ENCODE results near the gene TUBA1A. TPM values are rescaled to one million over a fixed set of nuclear protein-coding genes. Genes with fewer than 3 reads are reported as not detected.
"Not testable (repeated sequence)": the region's sequence is repeated elsewhere in the genome, so short reads cannot be mapped to it uniquely, and the experiment has no call there.

The TUBA1A gene
- total RNA-seq, 1 donor from 2014 or later = 942 TPM

DNA sequence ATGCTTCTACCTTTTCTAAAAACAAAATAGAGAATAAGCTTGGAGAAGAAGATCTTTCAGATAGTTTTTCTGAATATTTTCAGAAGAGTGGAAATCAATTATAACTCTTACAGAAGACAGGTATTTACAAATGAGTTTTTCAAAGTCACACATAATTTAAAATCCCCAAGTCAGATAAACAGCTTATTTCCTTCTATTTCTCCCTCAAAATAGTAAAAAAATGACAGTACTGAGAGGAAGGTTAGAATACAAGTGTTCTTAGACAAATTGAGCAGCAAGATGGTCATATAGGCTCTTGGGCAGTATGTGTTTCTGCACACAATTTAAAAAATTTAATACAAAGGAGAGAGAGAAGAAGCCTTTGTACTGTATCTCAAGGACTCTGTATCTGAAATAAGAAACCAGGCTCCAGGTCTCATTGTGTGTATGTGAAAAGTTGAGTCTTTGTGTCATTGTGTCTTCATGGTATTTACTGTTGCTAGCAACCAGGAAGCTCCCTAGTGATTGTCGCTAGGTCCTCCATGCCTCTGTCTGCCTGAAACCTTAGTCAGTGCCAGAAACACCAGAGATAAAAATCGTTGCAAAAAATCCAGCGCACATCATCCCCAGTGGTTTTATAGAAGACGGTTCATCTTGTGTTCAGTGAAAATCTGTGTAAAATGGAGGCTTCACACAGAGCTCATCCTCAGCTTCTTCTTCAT lies 12.9 kb upstream of the TUBA1A start:
- Histone ChIP-seq H3K27ac (ENCODE audit: low read depth, low read length) (peak overlapping the region; percentile 66), H3K4me3 (ENCODE audit: low read length in 3 of 3) (peak overlapping the region in 1 of 3 donors; percentile 25), H3K36me3 (ENCODE audit: control insufficient read depth in 3 of 3, insufficient read depth in 3 of 3, low read length in 3 of 3) (no peaks in the 10 kb centered on the region), H3K9ac (ENCODE audit: low read depth in 1 of 3, low read length in 3 of 3) (peak overlapping the region in 1 of 3 donors; percentile 24), H3K27me3 (ENCODE audit: control insufficient read depth in 3 of 3, insufficient read depth in 3 of 3, low read length in 3 of 3) (no peaks in the 10 kb centered on the region), H3K9me3 (ENCODE audit: control insufficient read depth in 3 of 3, low read length in 3 of 3) (no peaks in the 10 kb centered on the region), H3K4me1 (ENCODE audit: control insufficient read depth in 3 of 3, insufficient read depth in 3 of 3, low read length in 3 of 3) (peaks cover 7 to 14% (median 10%) of the 10 kb centered on the region in 3 donors)

DNA sequence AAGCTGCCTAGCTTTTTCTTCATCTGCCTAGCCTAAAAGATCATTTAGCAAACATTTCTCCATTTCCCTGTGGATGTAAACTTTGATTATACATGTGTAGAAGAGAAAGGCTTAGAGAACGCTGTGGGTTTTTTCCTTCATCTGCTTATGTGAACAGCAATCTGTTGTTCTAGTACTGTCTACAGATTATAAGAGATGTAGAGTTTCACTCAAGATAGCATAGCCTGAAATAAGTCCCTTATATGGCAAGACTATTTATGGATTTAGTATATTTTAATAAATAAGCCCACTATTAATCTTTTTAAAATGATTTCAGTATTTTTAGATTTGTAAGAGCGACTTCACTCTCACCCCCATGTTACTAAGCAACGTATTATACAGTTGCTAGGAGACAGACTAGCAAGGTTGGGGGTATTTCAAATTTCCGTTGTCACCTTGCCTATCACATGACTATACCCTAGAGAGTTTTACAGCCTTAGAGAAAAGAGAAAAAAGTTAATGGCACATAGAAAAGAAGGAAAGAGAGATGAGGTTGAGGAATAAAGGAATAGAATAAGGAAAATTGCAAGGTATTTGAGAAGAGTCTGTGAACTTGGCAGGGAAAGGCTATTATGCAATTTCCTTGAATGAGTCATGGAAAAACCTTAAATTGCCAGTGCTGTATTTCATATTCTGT lies 12.2 kb upstream of the TUBA1A start:
- Histone ChIP-seq H3K27me3 (ENCODE audit: control insufficient read depth in 3 of 3, insufficient read depth in 3 of 3, low read length in 3 of 3) (no peaks in the 10 kb centered on the region), H3K4me3 (ENCODE audit: low read length in 3 of 3) (peak overlapping the region in 1 of 3 donors; percentile 25), H3K9me3 (ENCODE audit: control insufficient read depth in 3 of 3, low read length in 3 of 3) (no peaks in the 10 kb centered on the region), H3K27ac (ENCODE audit: low read depth, low read length) (peak overlapping the region; percentile 66), H3K9ac (ENCODE audit: low read depth in 1 of 3, low read length in 3 of 3) (peak overlapping the region in 2 of 3 donors; percentile 0 to 24), H3K4me1 (ENCODE audit: control insufficient read depth in 3 of 3, insufficient read depth in 3 of 3, low read length in 3 of 3) (peaks cover 7 to 14% (median 10%) of the 10 kb centered on the region in 3 donors), H3K36me3 (ENCODE audit: control insufficient read depth in 3 of 3, insufficient read depth in 3 of 3, low read length in 3 of 3) (no peaks in the 10 kb centered on the region)

DNA sequence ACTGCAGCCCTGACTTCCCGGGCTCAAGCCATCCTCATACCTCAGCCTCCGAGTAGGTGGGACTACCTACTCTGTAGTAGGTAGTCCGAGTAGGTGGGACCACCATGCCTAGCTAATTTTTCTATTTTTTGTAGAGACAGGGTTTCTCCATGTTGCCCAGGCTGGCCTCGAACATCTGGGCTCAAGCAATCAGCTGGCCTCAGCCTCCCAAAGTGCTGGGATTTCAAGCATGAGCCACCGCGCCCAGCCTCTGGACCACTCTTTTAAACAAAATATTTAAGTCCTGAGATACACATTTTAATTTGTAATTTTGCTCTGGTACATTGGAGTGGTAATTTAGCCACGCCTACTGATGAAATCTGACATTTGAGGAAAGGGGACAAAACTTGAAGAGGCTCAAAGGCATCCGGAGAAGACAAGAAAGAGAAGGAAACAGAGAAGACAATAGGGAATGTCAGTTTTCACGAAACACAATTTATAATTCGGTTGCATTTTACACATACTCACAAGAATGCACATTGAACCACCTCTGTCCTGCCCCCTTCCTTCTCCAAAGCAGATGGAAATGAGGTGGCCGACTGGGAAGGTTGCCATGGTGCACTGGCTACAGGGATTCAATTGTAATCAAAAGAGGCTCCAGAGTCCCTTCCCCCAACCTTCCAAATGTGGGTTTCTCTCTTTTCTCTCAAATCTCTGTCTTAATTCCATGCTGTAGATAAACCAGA lies 9.7 kb upstream of the TUBA1A start:
- no peaks in the 10 kb centered on the region for H3K9me3 ChIP-seq (ENCODE audit: control insufficient read depth in 3 of 3, low read length in 3 of 3)
- H3K27me3 ChIP-seq (ENCODE audit: control insufficient read depth in 3 of 3, insufficient read depth in 3 of 3, low read length in 3 of 3) = no peaks in the 10 kb centered on the region
- H3K9ac ChIP-seq (ENCODE audit: low read depth in 1 of 3, low read length in 3 of 3) = no peak overlapping the region
- H3K4me3 ChIP-seq (ENCODE audit: low read length in 3 of 3) = no peak overlapping the region
- H3K36me3 ChIP-seq (ENCODE audit: control insufficient read depth in 3 of 3, insufficient read depth in 3 of 3, low read length in 3 of 3) = no peaks in the 10 kb centered on the region
- peaks cover 7 to 14% (median 10%) of the 10 kb centered on the region in 3 donors for H3K4me1 ChIP-seq (ENCODE audit: control insufficient read depth in 3 of 3, insufficient read depth in 3 of 3, low read length in 3 of 3)
- H3K27ac ChIP-seq (ENCODE audit: low read depth, low read length) = peak overlapping the region; percentile 33

DNA sequence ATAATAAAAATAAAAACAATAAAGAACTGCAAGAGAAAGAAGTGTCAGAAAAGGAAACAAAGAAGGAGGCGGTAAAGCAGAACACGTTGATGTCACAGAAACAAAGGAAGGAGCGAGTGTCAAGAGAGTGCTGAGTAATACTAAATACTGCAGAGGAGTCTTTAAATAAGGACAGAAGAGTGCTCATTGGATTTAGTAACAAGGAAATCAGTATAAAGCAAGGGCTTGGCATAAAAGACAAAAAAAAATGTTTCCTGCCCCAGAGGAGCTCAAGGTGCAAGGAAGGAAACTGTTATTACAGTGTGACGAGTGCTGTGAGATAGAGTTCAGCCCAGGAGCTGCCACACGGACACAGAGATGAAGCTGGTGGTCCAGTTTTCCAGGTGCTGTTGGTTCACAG lies 8.4 kb upstream of the TUBA1A start:
- Histone ChIP-seq H3K4me1 (ENCODE audit: control insufficient read depth in 3 of 3, insufficient read depth in 3 of 3, low read length in 3 of 3) (peaks cover 7 to 14% (median 10%) of the 10 kb centered on the region in 3 donors), H3K27me3 (ENCODE audit: control insufficient read depth in 3 of 3, insufficient read depth in 3 of 3, low read length in 3 of 3) (no peaks in the 10 kb centered on the region), H3K9ac (ENCODE audit: low read depth in 1 of 3, low read length in 3 of 3) (no peak overlapping the region), H3K9me3 (ENCODE audit: control insufficient read depth in 3 of 3, low read length in 3 of 3) (no peaks in the 10 kb centered on the region), H3K36me3 (ENCODE audit: control insufficient read depth in 3 of 3, insufficient read depth in 3 of 3, low read length in 3 of 3) (no peaks in the 10 kb centered on the region), H3K4me3 (ENCODE audit: low read length in 3 of 3) (no peak overlapping the region), H3K27ac (ENCODE audit: low read depth, low read length) (no peak overlapping the region)

DNA sequence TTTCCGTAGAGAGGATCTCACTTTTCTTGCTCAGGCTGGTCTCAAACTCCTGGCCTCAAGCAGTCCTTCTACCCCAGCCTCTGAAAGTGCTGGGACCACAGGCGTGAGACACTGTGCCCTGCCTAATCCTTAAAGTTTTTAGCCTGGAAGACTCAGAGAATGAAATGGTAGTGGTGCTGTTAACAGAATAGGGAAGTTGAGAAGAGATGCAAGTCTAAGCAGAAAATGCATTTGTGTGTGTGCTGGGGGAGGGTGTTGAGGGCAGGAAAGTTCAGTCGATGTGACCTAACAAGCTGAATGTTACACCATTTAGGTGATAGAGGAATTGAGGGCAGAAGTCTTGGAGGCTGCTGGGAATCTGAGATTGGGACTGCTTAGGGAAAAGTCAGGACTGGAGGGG lies 6.9 kb upstream of the TUBA1A start:
- H3K4me3 ChIP-seq (ENCODE audit: low read length in 3 of 3) = no peak overlapping the region
- H3K27ac ChIP-seq (ENCODE audit: low read depth, low read length) = no peak overlapping the region

DNA sequence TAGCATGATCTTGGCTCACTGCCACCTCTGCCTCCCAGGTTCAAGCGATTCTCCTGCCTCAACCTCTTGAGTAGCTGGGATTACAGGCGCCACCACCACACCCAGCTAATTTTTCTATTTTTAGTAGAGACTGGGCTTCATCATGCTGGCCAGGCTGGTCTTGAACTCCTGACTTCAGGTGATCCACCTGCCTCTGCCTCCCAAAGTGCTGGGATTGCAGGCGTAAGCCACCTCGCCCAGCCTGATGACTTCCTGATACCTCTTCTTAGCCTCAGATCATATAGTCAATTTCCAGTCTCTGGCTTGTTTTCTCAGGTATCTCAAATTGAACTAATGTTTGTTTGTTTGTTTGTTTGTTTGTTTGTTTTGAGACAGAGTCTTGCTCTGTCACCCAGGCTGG lies 4.9 kb upstream of the TUBA1A start:
- not testable (repeated sequence) for H3K9me3 ChIP-seq (ENCODE audit: control insufficient read depth in 3 of 3, low read length in 3 of 3); H3K4me1 ChIP-seq (ENCODE audit: control insufficient read depth in 3 of 3, insufficient read depth in 3 of 3, low read length in 3 of 3); H3K27me3 ChIP-seq (ENCODE audit: control insufficient read depth in 3 of 3, insufficient read depth in 3 of 3, low read length in 3 of 3); H3K27ac ChIP-seq (ENCODE audit: low read depth, low read length); H3K9ac ChIP-seq (ENCODE audit: low read depth in 1 of 3, low read length in 3 of 3); H3K4me3 ChIP-seq (ENCODE audit: low read length in 3 of 3); H3K36me3 ChIP-seq (ENCODE audit: control insufficient read depth in 3 of 3, insufficient read depth in 3 of 3, low read length in 3 of 3)

More for the DNA sequence above, 6.9 kb upstream of the TUBA1A start:
- H3K36me3 ChIP-seq (ENCODE audit: control insufficient read depth in 3 of 3, insufficient read depth in 3 of 3, low read length in 3 of 3) = no peaks in the 10 kb centered on the region
- no peaks in the 10 kb centered on the region for H3K9me3 ChIP-seq (ENCODE audit: control insufficient read depth in 3 of 3, low read length in 3 of 3)
- H3K27me3 ChIP-seq (ENCODE audit: control insufficient read depth in 3 of 3, insufficient read depth in 3 of 3, low read length in 3 of 3) = no peaks in the 10 kb centered on the region
- H3K4me1 ChIP-seq (ENCODE audit: control insufficient read depth in 3 of 3, insufficient read depth in 3 of 3, low read length in 3 of 3) = peaks cover 0 to under 1% (median 0%) of the 10 kb centered on the region in 3 donors
- no peak overlapping the region for H3K9ac ChIP-seq (ENCODE audit: low read depth in 1 of 3, low read length in 3 of 3)

DNA sequence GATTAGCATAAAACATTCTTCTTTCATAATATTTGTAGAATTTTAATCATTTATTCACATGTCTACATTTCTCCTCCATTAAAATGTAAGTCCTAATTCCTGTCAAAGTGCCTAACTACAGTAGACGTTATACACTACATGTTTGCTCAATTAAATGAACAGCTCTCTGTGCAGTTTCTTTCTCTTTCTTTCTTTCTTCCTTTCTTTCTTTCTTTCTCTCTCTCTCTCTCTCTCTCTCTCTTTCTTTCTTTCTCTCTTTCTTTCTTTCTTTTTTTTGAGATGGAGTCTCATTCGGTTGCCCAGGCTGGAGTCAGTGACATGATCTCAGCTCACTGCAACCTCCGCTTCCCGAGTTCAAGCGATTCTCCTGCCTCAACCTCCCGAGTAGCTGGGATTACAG lies 2.6 kb upstream of the TUBA1A start:
- not testable (repeated sequence) for H3K9ac ChIP-seq (ENCODE audit: low read depth in 1 of 3, low read length in 3 of 3); H3K27me3 ChIP-seq (ENCODE audit: control insufficient read depth in 3 of 3, insufficient read depth in 3 of 3, low read length in 3 of 3); H3K36me3 ChIP-seq (ENCODE audit: control insufficient read depth in 3 of 3, insufficient read depth in 3 of 3, low read length in 3 of 3); H3K4me1 ChIP-seq (ENCODE audit: control insufficient read depth in 3 of 3, insufficient read depth in 3 of 3, low read length in 3 of 3); H3K9me3 ChIP-seq (ENCODE audit: control insufficient read depth in 3 of 3, low read length in 3 of 3); H3K27ac ChIP-seq (ENCODE audit: low read depth, low read length); H3K4me3 ChIP-seq (ENCODE audit: low read length in 3 of 3)

DNA sequence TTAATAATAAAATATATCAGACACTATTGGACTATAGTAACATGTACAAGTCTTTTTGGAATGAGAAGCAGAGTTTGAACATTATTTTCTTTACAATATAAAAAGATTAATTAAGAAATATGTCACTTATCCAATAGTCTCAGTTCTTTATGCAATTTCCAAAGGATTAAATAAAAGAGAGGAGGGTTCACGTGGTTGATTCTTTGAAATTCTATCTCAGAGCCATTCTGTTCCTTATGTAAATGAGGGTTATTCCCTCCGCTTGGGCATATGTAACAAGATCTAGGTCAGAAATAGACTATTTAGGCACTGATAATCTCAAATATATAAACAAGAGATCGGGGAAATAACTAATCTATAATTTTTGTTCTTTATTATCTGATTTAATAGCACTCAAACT lies 2.1 kb upstream of the TUBA1A start:
- Histone ChIP-seq H3K27ac (ENCODE audit: low read depth, low read length) (no peak overlapping the region), H3K9ac (ENCODE audit: low read depth in 1 of 3, low read length in 3 of 3) (no peak overlapping the region), H3K4me1 (ENCODE audit: control insufficient read depth in 3 of 3, insufficient read depth in 3 of 3, low read length in 3 of 3) (peaks cover 0 to 10% (median 5%) of the 10 kb centered on the region in 3 donors), H3K36me3 (ENCODE audit: control insufficient read depth in 3 of 3, insufficient read depth in 3 of 3, low read length in 3 of 3) (peaks cover 0 to 3% (median 0%) of the 10 kb centered on the region in 3 donors), H3K9me3 (ENCODE audit: control insufficient read depth in 3 of 3, low read length in 3 of 3) (no peaks in the 10 kb centered on the region), H3K27me3 (ENCODE audit: control insufficient read depth in 3 of 3, insufficient read depth in 3 of 3, low read length in 3 of 3) (no peaks in the 10 kb centered on the region), H3K4me3 (ENCODE audit: low read length in 3 of 3) (no peak overlapping the region)

DNA sequence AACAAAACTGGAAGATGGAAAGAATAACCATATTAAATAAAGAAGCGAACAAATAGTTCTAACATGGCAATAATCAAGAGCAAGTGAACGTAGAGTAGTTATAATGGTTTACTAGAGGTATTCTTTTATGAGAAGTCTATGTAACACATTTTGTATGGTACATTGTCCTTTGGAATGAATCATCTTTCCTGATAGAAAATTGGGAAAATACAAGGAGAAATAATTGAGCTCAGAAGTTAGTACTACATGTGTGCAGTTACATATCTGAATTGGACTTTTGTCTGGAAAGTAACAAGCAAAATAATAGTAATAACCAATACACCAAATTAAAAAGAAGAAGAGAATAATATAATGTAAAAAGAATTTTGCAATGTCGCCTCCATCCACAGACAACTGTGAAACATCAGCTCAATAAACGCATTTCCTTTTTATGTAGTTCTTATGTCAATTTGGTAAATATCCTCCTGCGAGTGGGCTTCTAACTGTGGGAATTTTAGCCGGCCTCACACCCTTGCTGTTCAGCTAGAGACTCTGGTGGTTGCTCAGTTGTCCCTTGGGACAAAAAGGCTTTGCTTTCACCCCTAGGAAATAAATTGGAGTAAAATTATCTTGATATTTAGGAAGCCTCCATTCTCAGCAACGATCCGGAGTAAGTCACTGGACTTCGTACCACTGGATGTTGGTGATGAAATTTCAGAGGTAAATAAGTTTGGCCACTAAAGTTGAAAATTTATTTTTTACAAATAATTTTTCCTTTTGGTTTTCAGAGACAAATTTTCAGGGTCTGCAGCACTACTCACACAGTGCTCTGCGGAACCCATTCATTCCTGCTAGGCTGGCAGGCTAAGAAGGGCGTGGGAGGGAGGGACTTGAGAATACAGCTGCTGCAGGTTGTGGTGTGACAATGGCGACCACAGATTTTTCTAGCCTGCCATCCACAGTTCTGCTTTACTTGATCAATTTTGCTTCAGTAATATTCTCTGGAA lies 1.1 kb upstream of the TUBA1A start:
- Histone ChIP-seq H3K9ac (ENCODE audit: low read depth in 1 of 3, low read length in 3 of 3) (peak overlapping the region in 1 of 3 donors; percentile 85), H3K27ac (ENCODE audit: low read depth, low read length) (peak overlapping the region; percentile 97)

More for the DNA sequence above, 1.1 kb upstream of the TUBA1A start:
- H3K4me1 ChIP-seq (ENCODE audit: control insufficient read depth in 3 of 3, insufficient read depth in 3 of 3, low read length in 3 of 3) = peaks cover 0 to 10% (median 5%) of the 10 kb centered on the region in 3 donors
- no peaks in the 10 kb centered on the region for H3K9me3 ChIP-seq (ENCODE audit: control insufficient read depth in 3 of 3, low read length in 3 of 3)
- peaks cover 0 to 3% (median 3%) of the 10 kb centered on the region in 3 donors for H3K36me3 ChIP-seq (ENCODE audit: control insufficient read depth in 3 of 3, insufficient read depth in 3 of 3, low read length in 3 of 3)
- no peaks in the 10 kb centered on the region for H3K27me3 ChIP-seq (ENCODE audit: control insufficient read depth in 3 of 3, insufficient read depth in 3 of 3, low read length in 3 of 3)
- H3K4me3 ChIP-seq (ENCODE audit: low read length in 3 of 3) = peak overlapping the region in 2 of 3 donors; percentile 16 to 68

All from skeletal muscle tissue (tissue), 4 donors.